ENCODE measurements around the gene ZSWIM1.

- no peak for TF ChIP-seq TAF1 (IDR thresholded peaks at IDR 0.05; ENCODE audit: borderline replicate concordance, insufficient read depth, low read length)
- peak; percentile 12; the same call in 1 of the 2 replicates for TF ChIP-seq POLR2AphosphoS5 (IDR thresholded peaks at IDR 0.05; ENCODE audit: low read depth, low read length)
- no peak for TF ChIP-seq SIN3A (IDR thresholded peaks at IDR 0.05; ENCODE audit: borderline replicate concordance, insufficient read depth, low read length)
These were observed 37.5 kb upstream of the ZSWIM1 start for GRCh38 chr20:45843506-45843905.
